K562 (cell line): ENCODE measurements around the gene ASB14. TPM values are rescaled to one million over a fixed set of nuclear protein-coding genes. Genes with fewer than 3 reads are reported as not detected.

Source experiments
- ATAC-seq: fragments of 200-7000 bp; cut with Tn5 transposase; 3 replicates; pipeline ENCODE4 v1.9.1; 2020; ENCODE audit warnings: moderate library complexity
- BruUV-seq: library from RNA; stranded (reverse); fragments of 400-500 nt; replicated peaks from 2 replicates; lab custom pipeline; 2021; lab: Mats Ljungman, UMichigan
- CTCF ChIA-PET: fragments of 300-600 bp; formaldehyde crosslinking; extraction: SDS; loops from one replicate; lab custom pipeline; 2021; ENCODE audit warnings: low intra/inter-chr PET ratio; lab: Yijun Ruan, JAX
- POLR2A ChIA-PET: fragments of 300-600, 350-650 bp; sonication (Branson Sonifier 250); formaldehyde crosslinking; extraction: SDS; loops from one replicate; lab custom pipeline; 2021; ENCODE audit warnings: antibody characterized with exemption, inconsistent platforms; lab: Yijun Ruan, JAX
- DNase-seq, 4 experiments: peaks; one replicate each; pipeline versions ENCODE4 v3.0.0 to v3.0.0-alpha.2; 2011 to 2018; ENCODE audit warnings: low spot score in 3 of 4, mixed read lengths in 3 of 4; ENCODE audit errors: extremely low read depth in 1 of 4
- FAIRE-seq: peaks from 2 replicates; lab custom pipeline; 2011; peaks lifted over from hg19 to GRCh38; lab: Jason Lieb, UNC
- H2AFZ ChIP-seq: 2 replicates; pipeline ENCODE4 v1.6.0; 2011; ENCODE audit warnings: low read depth, low read length, control low read depth, inconsistent platforms
- H3K27ac ChIP-seq: fragments of 200-600 bp; 3 replicates; pipeline ENCODE4 v1.8.0; 2011; ENCODE audit warnings: low read depth, mild to moderate bottlenecking, control low read depth, inconsistent platforms, low read length, moderate library complexity, mixed read lengths; ENCODE audit errors: extremely low read depth
- H3K27me3 ChIP-seq, 2 experiments: fragments of 300-600 bp in 1 of 2; 2 replicates in 1 of 2; 3 replicates in 1 of 2; pipeline versions ENCODE4 v1.6.0 to v1.8.0; 2011; ENCODE audit warnings: inconsistent platforms in 2 of 2, low read length in 2 of 2, mild to moderate bottlenecking in 1 of 2, mixed read lengths in 1 of 2, moderate library complexity in 1 of 2; ENCODE audit not compliant: control insufficient read depth in 2 of 2, insufficient read depth in 2 of 2
- H3K36me3 ChIP-seq: fragments of 300-600 bp; 3 replicates; pipeline ENCODE4 v1.8.0; 2011; ENCODE audit warnings: mild to moderate bottlenecking, low read length, inconsistent platforms; ENCODE audit not compliant: control insufficient read depth, insufficient read depth
- H3K4me1 ChIP-seq, 2 experiments: fragments of 200-600 bp in 1 of 2; replicated peaks in 1 of 2; 2 replicates in 1 of 2; 3 replicates in 1 of 2; pipeline versions ENCODE4 v1.5.1 to v1.8.0; 2011; ENCODE audit warnings: inconsistent platforms in 2 of 2, low read length in 2 of 2, mild to moderate bottlenecking in 1 of 2, mixed read lengths in 1 of 2, moderate library complexity in 1 of 2; ENCODE audit not compliant: control insufficient read depth in 2 of 2, insufficient read depth in 2 of 2
- H3K4me2 ChIP-seq: 2 replicates; pipeline ENCODE4 v1.6.1; 2011; ENCODE audit warnings: low read length, control low read depth, inconsistent platforms, mixed read lengths; ENCODE audit not compliant: insufficient read depth
- H3K4me3 ChIP-seq: fragments of 200-600 bp; sonication (generic), shearing (Covaris generic); 2 replicates; pipeline ENCODE4 v1.5.1; 2016; ENCODE audit warnings: control low read depth, inconsistent platforms
- H3K79me2 ChIP-seq: fragments of 200-600 bp; 3 replicates; pipeline ENCODE4 v1.8.0; 2011; ENCODE audit warnings: low read length, inconsistent platforms; ENCODE audit not compliant: control insufficient read depth, insufficient read depth
- H3K9ac ChIP-seq, 2 experiments: 2 replicates each; pipeline versions ENCODE4 v1.6.0 to v1.6.1; 2011; ENCODE audit warnings: low read depth in 2 of 2, low read length in 2 of 2, control low read depth in 1 of 2, inconsistent platforms in 1 of 2, mild to moderate bottlenecking in 1 of 2, mixed read lengths in 1 of 2; ENCODE audit not compliant: insufficient read depth in 1 of 2
- H3K9me1 ChIP-seq: one replicate; pipeline ENCODE4 v1.6.0; 2011; ENCODE audit warnings: inconsistent platforms, mild to moderate bottlenecking, low read length, moderate library complexity; ENCODE audit not compliant: control insufficient read depth, insufficient read depth
- H3K9me3 ChIP-seq: replicated peaks from 2 replicates; pipeline ENCODE4 v1.5.1; 2011; ENCODE audit warnings: low read depth, low read length, inconsistent platforms; ENCODE audit not compliant: control insufficient read depth, insufficient read depth
- H4K20me1 ChIP-seq: replicated peaks from 2 replicates; pipeline ENCODE4 v1.6.1; 2011; ENCODE audit warnings: low read length, inconsistent platforms, mixed read lengths; ENCODE audit not compliant: control insufficient read depth, insufficient read depth
- ARID1B ChIP-seq: fragments of 450-650 bp; IDR thresholded peaks from 2 replicates; pipeline ENCODE4 v1.6.1; 2016; ENCODE audit warnings: antibody characterized with exemption, mild to moderate bottlenecking, inconsistent platforms
- ATF7 ChIP-seq: fragments of 450-650 bp; IDR thresholded peaks from 2 replicates; pipeline ENCODE4 v1.7.1; 2014; ENCODE audit warnings: mild to moderate bottlenecking, moderate library complexity
- CBFA2T2 ChIP-seq: fragments of 450-650 bp; conservative IDR thresholded peaks from 2 replicates; pipeline ENCODE4 v1.6.1; 2017; ENCODE audit warnings: mild to moderate bottlenecking
- CSDE1 ChIP-seq, 2 experiments: fragments of 450-650 bp; IDR thresholded peaks; 2 replicates each; pipeline ENCODE4 v1.6.1; 2016; ENCODE audit warnings: mild to moderate bottlenecking in 1 of 2
- EP400 ChIP-seq: fragments of 450-650 bp; IDR thresholded peaks from 2 replicates; pipeline ENCODE4 v1.6.1; 2017; ENCODE audit warnings: antibody characterized with exemption, mild to moderate bottlenecking, moderate library complexity
- FOS ChIP-seq: IDR thresholded peaks from 3 replicates; pipeline ENCODE4 v1.6.1; 2011; ENCODE audit not compliant: insufficient read length; ENCODE audit errors: extremely low read depth
- GATA2 ChIP-seq: sonication (generic); formaldehyde crosslinking; IDR thresholded peaks from 2 replicates; pipeline ENCODE4 v1.4.0; 2020; ENCODE audit warnings: mild to moderate bottlenecking, missing genetic modification reagents
- LEF1 ChIP-seq: fragments of 450-650 bp; IDR thresholded peaks from 2 replicates; pipeline ENCODE4 v1.6.1; 2016; ENCODE audit warnings: mild to moderate bottlenecking
- MBD1 ChIP-seq: fragments of 250-450 bp; sonication (Bioruptor Pico); IDR thresholded peaks from 2 replicates; pipeline ENCODE4 v1.8.0; 2022; ENCODE audit warnings: inconsistent platforms
- MEIS2 ChIP-seq: fragments of 450-650 bp; IDR thresholded peaks from 2 replicates; pipeline ENCODE4 v1.6.1; 2014; ENCODE audit warnings: mild to moderate bottlenecking; ENCODE audit not compliant: partially characterized antibody
- NCOA4 ChIP-seq: fragments of 450-650 bp; IDR thresholded peaks from 2 replicates; pipeline ENCODE4 v1.6.1; 2018; ENCODE audit warnings: mild to moderate bottlenecking; ENCODE audit not compliant: partially characterized antibody
- NR3C1 ChIP-seq: sonication (generic); formaldehyde crosslinking; IDR thresholded peaks from 2 replicates; pipeline ENCODE4 v1.8.1; 2022; ENCODE audit warnings: missing genetic modification reagents
- PCBP2 ChIP-seq: fragments of 200-400 bp; formaldehyde crosslinking; IDR thresholded peaks from 2 replicates; pipeline ENCODE4 v1.6.1; 2018; ENCODE audit warnings: low read length, low read depth, mild to moderate bottlenecking, moderate library complexity; ENCODE audit not compliant: poor library complexity, severe bottlenecking
- PHTF2 ChIP-seq: fragments of 250-450 bp; sonication (Bioruptor Pico); IDR thresholded peaks from 2 replicates; pipeline ENCODE4 v1.5.0; 2021; ENCODE audit warnings: mild to moderate bottlenecking
- POU5F1 ChIP-seq: fragments of 150-350 bp; IDR thresholded peaks from 2 replicates; pipeline ENCODE4 v1.6.1; 2014; ENCODE audit warnings: borderline replicate concordance, low read length, low read depth, mild to moderate bottlenecking; ENCODE audit not compliant: partially characterized antibody
- PURB ChIP-seq: sonication (generic); formaldehyde crosslinking; IDR thresholded peaks from 2 replicates; pipeline ENCODE4 v1.9.0; 2021; ENCODE audit warnings: low read depth, mild to moderate bottlenecking, missing genetic modification reagents
- SMAD4 ChIP-seq: fragments of 250-450 bp; sonication (Bioruptor Pico); conservative IDR thresholded peaks from 2 replicates; pipeline ENCODE4 v1.8.0; 2021; ENCODE audit warnings: inconsistent platforms, mild to moderate bottlenecking, moderate library complexity
- SREBF1 ChIP-seq: fragments of 150-350 bp; IDR thresholded peaks from 2 replicates; pipeline ENCODE4 v1.6.1; 2014; ENCODE audit warnings: antibody characterized with exemption, low read depth, low read length, borderline replicate concordance
- SRSF1 ChIP-seq: fragments of 200-400 bp; formaldehyde crosslinking; IDR thresholded peaks from 2 replicates; pipeline ENCODE4 v1.6.1; 2017; ENCODE audit warnings: mild to moderate bottlenecking, low read depth, low read length, moderate library complexity
- TAL1 ChIP-seq: fragments of 450-650 bp; IDR thresholded peaks from 2 replicates; pipeline ENCODE4 v1.6.1; 2016; ENCODE audit warnings: mild to moderate bottlenecking
- ZBTB26 ChIP-seq: fragments of 450-650 bp; formaldehyde crosslinking; IDR thresholded peaks from 2 replicates; pipeline ENCODE4 v1.4.0; 2022; ENCODE audit warnings: missing genetic modification characterization
- ZEB2 ChIP-seq: fragments of 450-650 bp; IDR thresholded peaks from 2 replicates; pipeline ENCODE4 v1.6.1; 2016
- ZKSCAN3 ChIP-seq: fragments of 250-450 bp; sonication (Bioruptor Pico); IDR thresholded peaks from 2 replicates; pipeline ENCODE4 v1.4.0; 2020
- WGBS: fragments of 100-300 bp; shearing (Covaris generic); methylation state at CpG from one replicate; pipeline ENCODE4 v1.1.6; 2016; ENCODE audit warnings: low coverage, mixed read lengths; ENCODE audit not compliant: insufficient coverage; ENCODE audit errors: missing lambda C conversion rate; 5-methylcytosine and 5-hydroxymethylcytosine counted together
- in situ Hi-C: fragments of 300-500 bp; cut with MboI; formaldehyde crosslinking; loops from 4 replicates; pipeline ENCODE4 v1.15.0; 2018; ENCODE audit warnings: inconsistent platforms, mixed read lengths
- intact Hi-C: fragments of 100-400 bp; cut with micrococcal nuclease; formaldehyde crosslinking; loops from 2 replicates; pipeline ENCODE4 v1.14.2; 2022
- polyA plus RNA-seq, 8 experiments: library from polyadenylated mRNA; depleted of rRNA in 4 of 8; stranded (reverse) in 5 of 8; unstranded in 3 of 8; fragments of >200 nt; fragmentation: Nextera tagmentation in 2 of 8; fragmentation: Illumina TruSeq in 1 of 8; extraction: Ambion mirVana in 2 of 8; extraction: Trizol in 1 of 8; gene quantifications; 2 replicates each; pipeline versions ENCODE4 v1.2.1 to v1.2.3, GENCODE V29; 2011 to 2014; ENCODE audit warnings: inconsistent platforms in 1 of 8, missing spikeins in 1 of 8
- total RNA-seq, 7 experiments: library from RNA; depleted of rRNA in 6 of 7; stranded (reverse); fragments of >200 nt in 6 of 7; fragmentation: Illumina TruSeq in 2 of 7; extraction: Trizol in 2 of 7; gene quantifications; 2 replicates each; pipeline versions ENCODE4 v1.2.1 to v1.2.3, GENCODE V29; 2011 to 2021; ENCODE audit warnings: low replicate concordance in 1 of 7

Gene ASB14
- total and polyA plus RNA-seq, 9 of the 15 experiments (the other 6 are each of a cell fraction or from before 2014, with no cell fraction given), result 0.01 to 0.07 TPM; not detected in 7

GRCh38 chr3:57335283-57335938, 42.9 kb upstream of the ASB14 start:
- peak in 1 of 4 experiments; percentile 6 for DNase-seq
- Histone ChIP-seq H3K9me1 (no peaks in the 10 kb centered on the region), H3K36me3 (no peaks in the 10 kb centered on the region), H3K9me3 (no peaks in the 10 kb centered on the region), H3K4me1 (peaks cover 8 to 9% of the 10 kb centered on the region in 2 experiments; a peak in 4 of 5 replicates), H3K4me2 (peak overlapping the region; percentile 25; the same call in 1 of the 2 replicates), H3K4me3 (no peak overlapping the region), H3K79me2 (no peaks in the 10 kb centered on the region), H2AFZ (peak overlapping the region; percentile 44; the same call in 1 of the 2 replicates), H3K27ac (no peak overlapping the region; the same call in 2 of the 3 replicates), H3K9ac (no peak overlapping the region), H4K20me1 (no peaks in the 10 kb centered on the region), H3K27me3 (no peaks in the 10 kb centered on the region)
- intact Hi-C loops, result no loop called here
- ATAC-seq, result peak; percentile 75
- ChIA-PET CTCF (no interaction called here), POLR2A (interaction anchor here (0.6 kb wide), 1 partner anchor 470 kb away, joined by 3 read pairs; no protein-coding TSS in a partner anchor)
- WGBS, result 9% methylated on average over 5 of the region's 5 CpGs
- FAIRE-seq, result no peak
- no TSS peak for BruUV-seq
- in situ Hi-C loops, result no loop called here
- no peak for TF ChIP-seq PURB (CRISPR knock-in tag)
- no peak for TF ChIP-seq NCOA4
- no peak for TF ChIP-seq SRSF1
- no peak for TF ChIP-seq POU5F1
- peak; percentile 35; the same call in 1 of the 2 replicates for TF ChIP-seq ATF7
- TF ChIP-seq MBD1 (CRISPR knock-in tag), result no peak
- TF ChIP-seq CSDE1 (IDR thresholded peaks at IDR 0.05), result no peak
- no peak for TF ChIP-seq LEF1
- TF ChIP-seq ZBTB26, result no peak
- TF ChIP-seq PCBP2, result no peak
- TF ChIP-seq SREBF1, result no peak
- TF ChIP-seq ZEB2, result 0 out of 2 replicates have a peak, but pooled peaks have one; percentile 45
- TF ChIP-seq ZKSCAN3 (CRISPR knock-in tag), result no peak
- no peak for TF ChIP-seq CBFA2T2
- TF ChIP-seq ARID1B, result peak; percentile 56
- no peak for TF ChIP-seq SMAD4
- TF ChIP-seq FOS, result no peak
- TF ChIP-seq GATA2 (CRISPR knock-in tag), result no peak
- TF ChIP-seq EP400, result 0 out of 2 replicates have a peak, but pooled peaks have one; percentile 20
- TF ChIP-seq MEIS2, result peak; percentile 34
- no peak for TF ChIP-seq PHTF2 (CRISPR knock-in tag)
- no peak for TF ChIP-seq NR3C1 (CRISPR knock-in tag)
- TF ChIP-seq TAL1, result peak; percentile 32; the same call in 1 of the 2 replicates
